Panc1 (cell line): ENCODE data around the gene GPC6. TPM values are rescaled to one million over a fixed set of nuclear protein-coding genes. Genes with fewer than 3 reads are reported as not detected.

Experiments used
- ATAC-seq: fragments of 200-7000 bp; cut with Tn5 transposase; 2 replicates; pipeline ENCODE4 v1.9.1; 2020; ENCODE audit warnings: mild to moderate bottlenecking, moderate library complexity
- BruUV-seq: library from RNA; stranded (reverse); fragments of 400-500 nt; replicated peaks from 2 replicates; lab custom pipeline; 2021; lab: Mats Ljungman, UMichigan
- CTCF ChIA-PET: fragments of 300-600 bp; sonication (Branson Sonifier 250); formaldehyde crosslinking; loops from one replicate; lab custom pipeline; 2022; ENCODE audit warnings: antibody characterized with exemption; lab: Charles Lee
- POLR2A ChIA-PET: fragments of 300-600 bp; sonication (Branson Sonifier 250); formaldehyde crosslinking; loops from one replicate; lab custom pipeline; 2022; ENCODE audit warnings: antibody characterized with exemption; lab: Charles Lee
- DNase-seq: peaks from one replicate; pipeline ENCODE4 v3.0.0-alpha.2; 2010; ENCODE audit warnings: low read depth, low spot score
- H3K27ac ChIP-seq: 2 replicates; pipeline ENCODE4 v1.5.1; 2011; ENCODE audit warnings: mild to moderate bottlenecking, low read length, inconsistent platforms
- H3K27me3 ChIP-seq: fragments of 200-500 bp; sonication (Bioruptor generic); 2 replicates; pipeline ENCODE4 v1.6.0; 2014; ENCODE audit warnings: low read length, inconsistent platforms; ENCODE audit not compliant: control insufficient read depth, insufficient read depth
- H3K36me3 ChIP-seq: fragments of 200-500 bp; sonication (Bioruptor generic); 2 replicates; pipeline ENCODE4 v1.5.1; 2014; ENCODE audit warnings: inconsistent platforms, mild to moderate bottlenecking, low read length, moderate library complexity; ENCODE audit not compliant: control insufficient read depth, insufficient read depth
- H3K4me1 ChIP-seq: 2 replicates; pipeline ENCODE4 v1.5.1; 2011; ENCODE audit warnings: inconsistent platforms, mild to moderate bottlenecking, low read length, moderate library complexity; ENCODE audit not compliant: control insufficient read depth, insufficient read depth
- H3K4me3 ChIP-seq, 2 experiments: 2 replicates each; pipeline ENCODE4 v1.5.1; 2011 to 2012; ENCODE audit warnings: low read depth in 2 of 2, low read length in 2 of 2, mild to moderate bottlenecking in 2 of 2, inconsistent platforms in 1 of 2, moderate library complexity in 1 of 2
- H3K9me3 ChIP-seq: fragments of 200-500 bp; sonication (Bioruptor generic); 2 replicates; pipeline ENCODE4 v1.5.1; 2014; ENCODE audit warnings: low read depth, mild to moderate bottlenecking, inconsistent platforms, low read length, moderate library complexity; ENCODE audit not compliant: control insufficient read depth, insufficient read depth
- POLR2AphosphoS5 ChIP-seq: IDR thresholded peaks from 2 replicates; pipeline ENCODE4 v1.6.1; 2012; ENCODE audit warnings: mild to moderate bottlenecking, low read depth, low read length, moderate library complexity
- SIN3A ChIP-seq: IDR thresholded peaks from 2 replicates; pipeline ENCODE4 v1.6.1; 2012; ENCODE audit warnings: low read depth, mild to moderate bottlenecking, low read length, moderate library complexity, borderline replicate concordance; ENCODE audit not compliant: insufficient read depth
- TCF7L2 ChIP-seq: IDR thresholded peaks from 2 replicates; pipeline ENCODE4 v1.6.1; 2011; ENCODE audit warnings: mild to moderate bottlenecking, low read depth, low read length, inconsistent platforms
- in situ Hi-C: cut with HindIII; loops from 2 replicates; pipeline ENCODE4 v1.10.0; 2016; ENCODE audit warnings: low sequenced_read_pairs, low pct_unique_long_range_greater_than_20kb
- intact Hi-C: fragments of 100-400 bp; cut with micrococcal nuclease; formaldehyde crosslinking; loops from one replicate; pipeline ENCODE4 v1.10.0; 2022; ENCODE audit not compliant: unreplicated experiment
- total RNA-seq: library from RNA; stranded (reverse); gene quantifications from one replicate; pipeline ENCODE4 v1.2.1, GENCODE V29; 2021; ENCODE audit not compliant: unreplicated experiment
- TF ChIP-seq, protein P1 (sequence below), 2 experiments: IDR thresholded peaks; 2 replicates each; pipeline ENCODE4 v1.6.1; 2011 to 2012; ENCODE audit warnings: low read depth in 2 of 2, control low read depth in 1 of 2, low read length in 1 of 2, mild to moderate bottlenecking in 1 of 2, moderate library complexity in 1 of 2; ENCODE audit not compliant: insufficient read depth in 1 of 2
- TF ChIP-seq, protein P2 (sequence below): fragments of 450-650 bp; IDR thresholded peaks from 2 replicates; pipeline ENCODE4 v1.5.1; 2017; ENCODE audit warnings: mild to moderate bottlenecking

The GPC6 gene
- total RNA-seq, 1 experiment from 2014 or later = 4.8 TPM

DNA sequence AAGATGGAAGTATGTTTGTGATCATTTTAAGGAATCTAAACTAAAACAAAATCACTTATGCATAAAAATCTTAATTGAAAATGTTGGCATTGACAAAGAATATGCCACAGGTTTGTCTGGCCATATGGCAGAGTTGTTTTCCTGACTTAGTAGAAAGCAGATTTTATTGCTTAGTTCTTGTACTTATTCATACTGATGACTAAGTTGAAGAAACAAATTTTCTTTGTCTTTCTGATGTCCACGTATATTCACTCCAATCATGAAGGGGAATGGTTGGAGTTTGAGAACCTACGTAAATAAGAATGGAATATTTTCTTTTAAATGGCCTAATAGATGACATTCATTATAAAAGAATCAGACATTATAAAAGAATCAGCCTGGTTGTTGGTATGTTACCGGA lies 8.0 kb upstream of the GPC6 start:
- BruUV-seq = no TSS peak
- in situ Hi-C loops (no loop called here), intact Hi-C loops (no loop called here)
- no peaks in the 10 kb centered on the region for H3K27me3 ChIP-seq
- H3K36me3 ChIP-seq = no peaks in the 10 kb centered on the region
- CTCF ChIA-PET = no interaction called here
- no peak overlapping the region for H3K27ac ChIP-seq
- no peaks in the 10 kb centered on the region for H3K9me3 ChIP-seq
- no peak for DNase-seq
- POLR2A ChIA-PET = no interaction called here
- H3K4me3 ChIP-seq = no peak overlapping the region
- no peak for TF ChIP-seq TCF7L2
- TF ChIP-seq POLR2AphosphoS5 = no peak
- TF ChIP-seq, protein P1, sequence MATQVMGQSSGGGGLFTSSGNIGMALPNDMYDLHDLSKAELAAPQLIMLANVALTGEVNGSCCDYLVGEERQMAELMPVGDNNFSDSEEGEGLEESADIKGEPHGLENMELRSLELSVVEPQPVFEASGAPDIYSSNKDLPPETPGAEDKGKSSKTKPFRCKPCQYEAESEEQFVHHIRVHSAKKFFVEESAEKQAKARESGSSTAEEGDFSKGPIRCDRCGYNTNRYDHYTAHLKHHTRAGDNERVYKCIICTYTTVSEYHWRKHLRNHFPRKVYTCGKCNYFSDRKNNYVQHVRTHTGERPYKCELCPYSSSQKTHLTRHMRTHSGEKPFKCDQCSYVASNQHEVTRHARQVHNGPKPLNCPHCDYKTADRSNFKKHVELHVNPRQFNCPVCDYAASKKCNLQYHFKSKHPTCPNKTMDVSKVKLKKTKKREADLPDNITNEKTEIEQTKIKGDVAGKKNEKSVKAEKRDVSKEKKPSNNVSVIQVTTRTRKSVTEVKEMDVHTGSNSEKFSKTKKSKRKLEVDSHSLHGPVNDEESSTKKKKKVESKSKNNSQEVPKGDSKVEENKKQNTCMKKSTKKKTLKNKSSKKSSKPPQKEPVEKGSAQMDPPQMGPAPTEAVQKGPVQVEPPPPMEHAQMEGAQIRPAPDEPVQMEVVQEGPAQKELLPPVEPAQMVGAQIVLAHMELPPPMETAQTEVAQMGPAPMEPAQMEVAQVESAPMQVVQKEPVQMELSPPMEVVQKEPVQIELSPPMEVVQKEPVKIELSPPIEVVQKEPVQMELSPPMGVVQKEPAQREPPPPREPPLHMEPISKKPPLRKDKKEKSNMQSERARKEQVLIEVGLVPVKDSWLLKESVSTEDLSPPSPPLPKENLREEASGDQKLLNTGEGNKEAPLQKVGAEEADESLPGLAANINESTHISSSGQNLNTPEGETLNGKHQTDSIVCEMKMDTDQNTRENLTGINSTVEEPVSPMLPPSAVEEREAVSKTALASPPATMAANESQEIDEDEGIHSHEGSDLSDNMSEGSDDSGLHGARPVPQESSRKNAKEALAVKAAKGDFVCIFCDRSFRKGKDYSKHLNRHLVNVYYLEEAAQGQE (IDR thresholded peaks at IDR 0.05; ENCODE audit: insufficient read depth in 1 of 2, low read depth in 2 of 2, low read length in 1 of 2) = no peak
- no peak for ATAC-seq
- no peaks in the 10 kb centered on the region for H3K4me1 ChIP-seq

DNA sequence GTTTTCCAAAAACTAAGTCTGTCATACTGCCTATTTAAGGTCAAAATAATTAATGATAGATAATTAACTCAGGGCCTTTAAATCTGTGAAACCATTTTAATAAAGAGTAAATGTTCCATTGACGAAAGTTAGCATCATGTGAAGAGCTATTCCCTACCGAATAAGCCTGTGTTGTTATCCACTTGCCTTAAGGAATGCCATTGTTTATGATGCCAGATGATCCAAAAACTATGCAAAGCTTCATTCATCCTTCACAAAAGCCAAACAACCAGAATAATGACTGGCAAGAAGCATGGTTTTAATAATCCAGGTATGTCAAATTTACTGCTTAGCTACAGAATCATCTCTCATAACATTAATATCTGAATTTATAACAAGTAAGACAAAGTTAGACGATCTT lies 6.5 kb upstream of the GPC6 start:
- ATAC-seq = no peak
- no peak for TF ChIP-seq POLR2AphosphoS5
- TF ChIP-seq TCF7L2 = no peak
- TF ChIP-seq, protein P2, sequence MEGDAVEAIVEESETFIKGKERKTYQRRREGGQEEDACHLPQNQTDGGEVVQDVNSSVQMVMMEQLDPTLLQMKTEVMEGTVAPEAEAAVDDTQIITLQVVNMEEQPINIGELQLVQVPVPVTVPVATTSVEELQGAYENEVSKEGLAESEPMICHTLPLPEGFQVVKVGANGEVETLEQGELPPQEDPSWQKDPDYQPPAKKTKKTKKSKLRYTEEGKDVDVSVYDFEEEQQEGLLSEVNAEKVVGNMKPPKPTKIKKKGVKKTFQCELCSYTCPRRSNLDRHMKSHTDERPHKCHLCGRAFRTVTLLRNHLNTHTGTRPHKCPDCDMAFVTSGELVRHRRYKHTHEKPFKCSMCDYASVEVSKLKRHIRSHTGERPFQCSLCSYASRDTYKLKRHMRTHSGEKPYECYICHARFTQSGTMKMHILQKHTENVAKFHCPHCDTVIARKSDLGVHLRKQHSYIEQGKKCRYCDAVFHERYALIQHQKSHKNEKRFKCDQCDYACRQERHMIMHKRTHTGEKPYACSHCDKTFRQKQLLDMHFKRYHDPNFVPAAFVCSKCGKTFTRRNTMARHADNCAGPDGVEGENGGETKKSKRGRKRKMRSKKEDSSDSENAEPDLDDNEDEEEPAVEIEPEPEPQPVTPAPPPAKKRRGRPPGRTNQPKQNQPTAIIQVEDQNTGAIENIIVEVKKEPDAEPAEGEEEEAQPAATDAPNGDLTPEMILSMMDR = no peak
- TF ChIP-seq, protein P1 (IDR thresholded peaks at IDR 0.05; ENCODE audit: insufficient read depth in 1 of 2, low read depth in 2 of 2, low read length in 1 of 2) = no peak
- TF ChIP-seq SIN3A = no peak
- intact Hi-C loops = loop anchor here (10.0 kb wide), 1 partner anchor 1145 kb away; no protein-coding TSS in a partner anchor

More for the DNA sequence above, 6.5 kb upstream of the GPC6 start:
- DNase-seq = no peak
- Histone ChIP-seq H3K4me1 (no peaks in the 10 kb centered on the region), H3K4me3 (no peak overlapping the region), H3K27me3 (no peaks in the 10 kb centered on the region), H3K9me3 (no peaks in the 10 kb centered on the region), H3K27ac (no peak overlapping the region), H3K36me3 (no peaks in the 10 kb centered on the region)
- no TSS peak for BruUV-seq
- ChIA-PET POLR2A (no interaction called here), CTCF (no interaction called here)
- in situ Hi-C loops = no loop called here
